ENCODE measurements around the gene PKLR. TPM values are rescaled to one million over a fixed set of nuclear protein-coding genes. Genes with fewer than 3 reads are reported as not detected.

PKLR gene
- total and polyA plus RNA-seq, 2 of the 8 experiments (the other 6 are each of a cell fraction or from before 2014, with no cell fraction given), result 2.3 to 7.5 TPM

DNA sequence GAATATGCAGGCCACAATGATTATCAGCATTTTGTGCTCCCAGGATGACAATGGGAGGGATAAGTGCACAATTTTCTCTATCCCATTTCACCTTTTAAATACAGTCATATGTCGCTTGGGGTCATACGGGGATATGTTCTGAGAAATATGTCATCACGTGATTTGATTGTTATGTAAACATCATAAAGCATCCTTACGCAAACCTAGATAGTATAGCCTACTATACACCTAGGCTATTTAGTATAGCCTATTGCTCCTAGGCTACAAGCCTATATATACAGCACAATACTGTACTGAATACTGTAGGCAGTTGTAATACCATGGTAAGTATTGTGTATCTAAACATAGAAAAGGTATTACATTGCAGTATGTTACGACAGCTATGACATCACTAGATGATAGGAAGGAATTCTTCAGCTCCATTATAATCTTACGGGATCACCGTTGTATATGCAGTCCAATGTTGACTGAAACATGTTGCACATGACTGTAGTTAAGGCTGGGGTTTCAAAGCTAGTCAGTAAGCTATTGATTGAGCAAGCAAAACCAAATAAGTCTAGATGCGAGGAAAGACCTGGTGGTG, 38.4 kb upstream of the PKLR start:
- 92% methylated on average over 8 of the region's 8 CpGs; no CpG with 5 or more reads in 1 of the 2 experiments for WGBS, 2 experiments (ENCODE audit: extremely low coverage in 1 of 2, insufficient coverage in 1 of 2, insufficient read length in 1 of 2, insufficient replicate concordance in 2 of 2, low coverage in 1 of 2, low lambda C conversion rate in 2 of 2, missing lambda C conversion rate in 1 of 2)
- FAIRE-seq, result no peak
- TF ChIP-seq, protein P1, sequence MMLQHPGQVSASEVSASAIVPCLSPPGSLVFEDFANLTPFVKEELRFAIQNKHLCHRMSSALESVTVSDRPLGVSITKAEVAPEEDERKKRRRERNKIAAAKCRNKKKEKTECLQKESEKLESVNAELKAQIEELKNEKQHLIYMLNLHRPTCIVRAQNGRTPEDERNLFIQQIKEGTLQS (IDR thresholded peaks at IDR 0.05; ENCODE audit: insufficient read depth, low read depth, low read length), result no peak
- TF ChIP-seq GTF2F1 (IDR thresholded peaks at IDR 0.05; ENCODE audit: borderline replicate concordance, low read depth, low read length) (no peak), CBX5 (IDR thresholded peaks at IDR 0.05; ENCODE audit: low read depth, low read length) (no peak), SRF (IDR thresholded peaks at IDR 0.05; ENCODE audit: low read depth, low read length) (no peak), EGR1 (IDR thresholded peaks at IDR 0.05; ENCODE audit: borderline replicate concordance, low read depth, low read length) (no peak)

More for the DNA sequence above, 38.4 kb upstream of the PKLR start:
- Histone ChIP-seq H3K14ac (ENCODE audit: insufficient read length) (no peak overlapping the region), H4K5ac (ENCODE audit: insufficient read length, low read depth, low read length) (no peak overlapping the region), H2BK15ac (ENCODE audit: low read length) (no peak overlapping the region), H2AK5ac (ENCODE audit: low read depth, low read length) (no peak overlapping the region), H2AFZ (ENCODE audit: low read length) (no peak overlapping the region), H2BK12ac (ENCODE audit: low read depth, low read length) (no peak overlapping the region), H2BK5ac (ENCODE audit: low read depth, low read length) (no peak overlapping the region), H3K56ac (replicated peaks; ENCODE audit: insufficient read length, low read depth, low read length) (no peak overlapping the region), H2BK20ac (ENCODE audit: low read length) (no peak overlapping the region), H3K4ac (replicated peaks; ENCODE audit: insufficient read length, low read depth, low read length) (no peak overlapping the region), H3K4me3 (ENCODE audit: extremely low read depth in 1 of 4, insufficient read depth in 2 of 4, low read depth in 3 of 4, low read length in 4 of 4) (no peak overlapping the region), H3K9ac (replicated peaks in 1 of 4; ENCODE audit: extremely low read depth in 1 of 4, low read depth in 3 of 4, low read length in 3 of 4) (no peak overlapping the region), H3K79me2 (ENCODE audit: control insufficient read depth in 1 of 2, insufficient read depth in 2 of 2, low read length in 2 of 2) (no peaks in the 10 kb centered on the region), H3K27me3 (replicated peaks in 1 of 4; ENCODE audit: control insufficient read depth in 3 of 4, extremely low read depth in 1 of 4, insufficient read depth in 3 of 4, low read length in 3 of 4) (no peaks in the 10 kb centered on the region), H3K9me3 (ENCODE audit: insufficient read depth in 2 of 2, low read depth in 1 of 2, low read length in 1 of 2) (no peaks in the 10 kb centered on the region), H3K23ac (ENCODE audit: insufficient read length) (no peak overlapping the region), H3K18ac (ENCODE audit: extremely low read depth, low read length) (no peak overlapping the region), H3K23me2 (ENCODE audit: low read depth, low read length) (no peaks in the 10 kb centered on the region), H3K4me1 (replicated peaks in 1 of 4; ENCODE audit: control insufficient read depth in 3 of 4, insufficient read depth in 4 of 4, low read length in 3 of 4) (no peaks in the 10 kb centered on the region), H3K4me2 (ENCODE audit: insufficient read depth in 1 of 2, low read depth in 2 of 2, low read length in 2 of 2) (no peak overlapping the region), H4K20me1 (replicated peaks in 1 of 2; ENCODE audit: control insufficient read depth in 1 of 2, insufficient read depth in 2 of 2, low read length in 2 of 2) (no peaks in the 10 kb centered on the region), H3K27ac (ENCODE audit: low read depth, low read length) (no peak overlapping the region), H4K8ac (ENCODE audit: extremely low read depth, insufficient read depth, low read length) (no peak overlapping the region), H3K36me3 (ENCODE audit: control insufficient read depth in 2 of 4, insufficient read depth in 4 of 4, low read length in 3 of 4) (peaks cover 13 to 62% (median 39%) of the 10 kb centered on the region in 4 experiments; a peak in 7 of 8 replicates), H2BK120ac (replicated peaks; ENCODE audit: low read depth, low read length) (no peak overlapping the region), H4K91ac (replicated peaks; ENCODE audit: insufficient read length, low read length) (no peak overlapping the region), H3K79me1 (ENCODE audit: low read depth, low read length) (no peaks in the 10 kb centered on the region)
- ChIA-PET POLR2A (ENCODE audit: partially characterized antibody) (no interaction called here), CTCF (ENCODE audit: partially characterized antibody) (interaction anchor here (1.3 to 1.9 kb wide), 2 partner anchors 12 to 89 kb away, joined by 6 to 7 read pairs; no protein-coding TSS in a partner anchor)
- no peak for DNase-seq (ENCODE audit: low read depth in 1 of 2, low spot score in 2 of 2)

All from H1 (cell line).